HG02885 (cell line): ENCODE results near the gene SMIM23.
"Not testable (repeated sequence)": the region's sequence is repeated elsewhere in the genome, so short reads cannot be mapped to it uniquely, and the experiment has no call there.

ENCODE experiments used
- ATAC-seq: cut with Tn5 transposase; IDR thresholded peaks from one replicate; pipeline ENCODE4 v1.9.1; 2021; ENCODE audit warnings: mild to moderate bottlenecking; ENCODE audit not compliant: unreplicated experiment, poor library complexity

SMIM23 gene

DNA sequence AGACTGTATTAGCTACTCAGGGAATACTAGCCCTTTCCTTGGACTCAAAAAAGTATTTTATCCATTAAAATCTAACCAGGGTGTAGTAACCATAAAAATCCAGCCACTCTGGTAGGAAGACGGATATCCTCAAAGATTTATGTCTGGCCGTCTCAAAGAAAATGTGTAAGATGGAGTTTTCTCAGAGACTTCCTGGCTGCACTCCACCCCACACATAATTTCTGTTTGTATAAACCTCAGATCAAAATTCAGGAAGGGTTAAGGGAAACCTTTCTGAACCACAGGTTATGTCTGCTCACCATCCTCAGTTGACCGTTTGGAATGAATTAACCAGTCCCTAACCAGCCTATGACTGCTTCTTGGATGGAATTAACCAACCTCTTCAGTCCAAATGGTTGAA lies 13.8 kb upstream of the SMIM23 start:
- ATAC-seq = no peak

DNA sequence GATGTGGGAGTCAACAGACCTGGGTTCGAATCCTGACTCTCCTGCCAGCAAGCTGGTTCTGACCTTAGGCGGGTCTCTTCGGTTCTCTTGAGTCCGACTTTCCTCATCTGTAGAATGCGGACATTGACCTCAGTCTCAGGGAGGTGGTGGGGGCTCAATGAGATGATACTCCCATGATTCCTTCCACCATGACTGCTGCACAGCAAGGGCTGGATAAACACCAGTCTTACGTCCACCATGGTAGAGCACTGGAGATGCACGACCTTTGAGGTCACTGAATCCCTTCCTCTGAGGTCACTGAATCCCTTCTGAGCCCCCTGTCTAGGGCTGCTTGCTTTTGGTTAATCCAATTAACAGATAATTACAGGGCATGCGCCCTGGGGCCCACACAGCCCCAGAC lies 12.5 kb upstream of the SMIM23 start:
- no peak for ATAC-seq

- ATAC-seq = no peak
Observed at GRCh38 chr5:171774418-171774817, 11.2 kb upstream of the SMIM23 start.

DNA sequence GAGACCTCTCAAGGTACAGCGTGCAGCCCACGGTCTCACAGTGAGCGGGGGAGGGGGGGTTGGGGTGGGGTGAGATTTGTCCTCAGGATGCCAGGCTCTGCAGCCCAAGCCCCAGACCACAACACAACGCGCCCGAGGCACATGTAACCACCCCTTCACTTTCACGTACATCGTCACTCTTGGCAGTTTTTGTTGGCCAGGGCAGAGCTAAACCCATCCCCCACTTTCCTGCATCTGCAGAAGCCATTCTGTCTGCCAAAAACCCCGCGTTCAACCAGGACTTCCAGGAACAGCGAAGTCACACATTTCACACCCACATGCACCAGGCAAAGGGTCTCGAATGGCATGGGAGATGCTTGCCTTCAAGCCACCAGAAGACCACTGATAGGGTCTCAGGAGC lies 9.4 kb upstream of the SMIM23 start:
- ATAC-seq = no peak

GRCh38 chr5:171776770-171777759 lies 8.6 kb upstream of the SMIM23 start:
- no peak for ATAC-seq

DNA sequence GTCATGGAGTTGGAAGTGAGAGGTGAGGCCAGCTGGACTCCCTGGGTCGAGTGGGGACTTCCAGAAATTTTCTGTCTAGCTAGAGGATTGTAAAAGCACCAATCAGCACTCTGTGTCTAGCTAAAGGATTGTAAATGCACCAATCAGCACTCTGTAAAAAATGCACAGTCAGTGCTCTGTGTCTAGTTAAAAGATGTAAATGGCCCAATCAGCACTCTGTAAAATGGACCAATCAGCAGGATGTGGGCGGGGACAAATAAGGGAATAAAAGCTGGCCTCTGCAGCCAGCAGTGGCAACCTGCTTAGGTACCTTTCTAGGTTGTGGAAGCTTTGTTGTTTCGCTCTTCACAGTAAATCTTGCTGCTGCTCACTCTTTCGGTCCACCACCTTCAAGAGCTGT lies 3.9 kb upstream of the SMIM23 start:
- ATAC-seq = not testable (repeated sequence)

- ATAC-seq = no peak
Observed at GRCh38 chr5:171782332-171782966, 3.2 kb upstream of the SMIM23 start.

DNA sequence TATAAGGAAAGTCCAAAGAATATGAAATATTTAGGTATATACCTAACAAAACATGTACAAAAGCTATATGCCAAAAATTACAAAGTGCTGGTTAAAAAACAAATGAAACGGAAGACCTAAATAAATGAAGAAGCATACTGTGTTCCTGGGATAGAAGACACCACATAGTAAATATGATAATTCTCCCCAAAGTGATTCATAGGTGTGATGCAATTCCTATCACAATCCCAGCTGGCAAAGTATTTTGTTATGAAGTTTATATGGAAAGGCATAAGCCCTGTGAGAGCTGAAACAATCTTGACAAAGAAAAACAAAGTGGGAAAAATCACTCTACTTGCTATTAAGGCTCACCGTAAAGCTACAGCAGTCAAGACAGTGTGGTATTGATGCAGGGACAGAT lies 2.6 kb upstream of the SMIM23 start:
- no peak for ATAC-seq

DNA sequence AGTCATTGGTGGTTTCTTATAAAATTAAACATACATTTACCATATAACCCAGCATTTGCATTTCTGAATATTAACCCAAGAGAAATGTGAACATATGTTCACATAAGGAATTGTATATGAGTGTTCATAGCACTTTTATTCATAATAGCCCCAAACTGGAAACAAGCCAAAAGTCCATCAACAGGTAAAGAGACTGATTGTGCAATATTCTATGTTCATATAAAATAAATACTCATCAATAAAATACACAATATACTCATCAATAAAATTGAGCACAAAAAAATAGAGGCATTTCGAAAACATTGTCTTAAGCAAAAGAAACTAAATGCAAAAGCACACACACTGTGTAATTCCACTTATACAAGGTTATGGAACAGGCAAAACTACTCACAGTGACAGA lies 3.7 kb downstream of the SMIM23 start:
- ATAC-seq = no peak

GRCh38 chr5:171790408-171790807 lies 4.8 kb downstream of the SMIM23 start:
- ATAC-seq = no peak

GRCh38 chr5:171794470-171794960 lies 8.9 kb downstream of the SMIM23 start:
- ATAC-seq = no peak

- ATAC-seq = no peak
Observed at GRCh38 chr5:171795381-171795780, 9.8 kb downstream of the SMIM23 start.

- ATAC-seq = no peak
Observed at GRCh38 chr5:171796436-171796835, 10.8 kb downstream of the SMIM23 start.

DNA sequence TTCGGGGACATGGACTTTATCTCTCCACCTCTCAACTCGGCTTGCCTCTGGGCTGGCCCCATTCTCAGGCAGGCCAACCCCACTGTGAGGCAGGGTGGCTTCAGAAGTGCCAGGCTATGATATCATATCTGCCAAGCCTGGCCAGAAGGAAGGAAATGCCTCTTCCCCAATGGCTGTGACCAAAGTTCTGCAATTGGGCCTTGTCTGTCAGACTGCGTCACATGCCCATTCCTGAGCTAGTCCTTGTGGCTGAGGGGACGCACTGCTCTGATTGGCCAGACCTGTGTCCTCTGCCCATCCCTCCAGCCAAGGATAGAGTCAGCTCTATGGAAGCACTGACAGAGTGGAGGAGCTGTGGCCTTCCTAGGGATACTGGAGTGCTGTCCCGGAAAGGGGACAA lies 11.9 kb downstream of the SMIM23 start:
- no peak for ATAC-seq

- ATAC-seq = no peak
Observed at GRCh38 chr5:171798418-171798817, 12.8 kb downstream of the SMIM23 start.

- ATAC-seq = no peak
Observed at GRCh38 chr5:171801839-171802238, 16.2 kb downstream of the SMIM23 start.

DNA sequence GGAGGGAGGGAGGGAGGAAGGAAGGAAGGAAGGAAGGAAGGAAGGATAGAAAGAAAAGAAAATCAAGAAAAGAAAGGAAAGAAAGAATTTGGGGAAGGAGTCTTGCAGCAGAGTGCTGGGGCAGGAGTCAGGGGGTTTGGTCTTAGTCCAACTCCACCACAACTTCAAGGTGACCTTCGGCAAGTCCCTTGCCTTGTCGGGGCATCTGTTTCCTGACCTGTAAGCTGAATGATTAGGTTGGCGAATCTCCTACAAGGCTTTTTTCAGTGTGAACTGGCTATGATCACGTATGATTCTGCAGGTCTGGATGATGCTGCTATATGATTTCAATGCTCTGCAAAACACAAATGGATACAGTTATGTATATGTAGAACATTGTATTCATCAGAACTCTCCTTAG lies 20.1 kb downstream of the SMIM23 start:
- ATAC-seq = no peak

DNA sequence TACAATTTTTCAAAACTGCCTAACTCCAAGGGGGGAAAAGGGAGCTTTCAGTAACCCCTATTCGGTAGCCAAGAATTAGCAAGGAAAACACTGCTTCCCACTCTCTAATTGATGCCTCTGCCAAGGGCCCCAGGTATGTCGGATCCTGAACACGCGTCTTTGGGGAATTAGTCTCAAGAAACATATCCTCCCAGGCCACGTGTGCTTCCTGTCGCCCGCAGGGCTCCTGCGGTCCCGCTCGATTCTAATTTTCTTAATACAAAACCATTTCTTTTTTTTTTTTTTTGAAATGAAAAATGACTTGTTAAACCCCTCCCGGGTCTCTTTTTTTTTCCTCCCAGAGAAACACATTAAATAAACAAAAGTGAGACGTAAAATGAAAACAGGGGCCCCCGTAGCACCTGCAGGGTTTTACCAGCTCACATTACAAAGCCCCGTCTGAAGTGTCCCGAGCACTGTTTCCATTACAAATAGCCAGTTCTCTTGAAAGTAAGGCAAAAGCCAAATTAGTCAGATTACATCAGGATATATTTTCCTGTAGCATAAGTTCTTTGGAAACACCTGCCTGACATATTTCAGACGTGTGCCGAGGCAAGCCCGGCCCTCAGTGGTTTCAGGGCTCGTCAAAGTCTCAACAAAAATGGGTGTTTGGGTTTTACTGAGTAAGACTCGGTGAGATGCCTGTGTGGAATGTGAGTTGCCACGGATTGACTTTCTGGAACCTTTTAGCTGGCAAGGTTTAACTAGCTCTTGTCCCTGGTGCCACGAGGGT lies 21.5 kb downstream of the SMIM23 start:
- ATAC-seq = no peak

DNA sequence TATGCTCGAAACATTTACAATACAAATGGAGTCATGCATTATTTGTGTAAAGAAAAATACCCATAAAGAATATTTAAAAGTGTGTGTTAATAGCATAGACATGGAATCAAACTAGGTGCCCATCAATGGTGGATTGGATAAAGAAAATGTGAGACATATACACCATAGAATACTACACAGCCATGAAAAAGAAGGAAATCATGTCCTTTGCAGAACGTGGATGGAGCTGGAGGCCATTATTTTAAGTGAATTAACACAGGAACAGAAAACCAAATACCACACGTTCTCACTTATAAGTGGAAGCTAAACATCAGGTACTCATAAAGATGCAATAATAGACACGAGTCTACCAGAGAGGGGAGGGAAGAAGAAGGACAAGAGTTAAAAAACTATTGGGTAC lies 22.8 kb downstream of the SMIM23 start:
- ATAC-seq = no peak

DNA sequence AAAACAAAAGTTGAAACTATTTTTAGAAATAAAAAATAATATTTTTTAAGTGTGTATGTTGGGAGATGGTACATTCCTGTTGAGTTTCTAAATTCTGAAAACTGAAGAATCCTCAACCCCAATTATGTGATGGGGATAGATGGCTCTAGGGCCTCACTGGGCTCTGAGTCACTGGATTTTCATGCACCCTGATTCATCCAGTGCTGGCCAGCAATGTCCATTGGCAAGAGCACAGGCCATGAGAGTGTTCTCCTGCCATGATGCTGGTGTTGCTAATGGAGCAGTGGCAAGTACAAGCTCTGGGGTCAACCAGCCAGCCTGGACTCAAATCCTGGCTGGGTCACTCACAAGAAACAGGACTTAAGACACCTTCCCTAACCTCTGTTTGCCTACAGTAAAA lies 23.3 kb downstream of the SMIM23 start:
- no peak for ATAC-seq

- no peak for ATAC-seq
Observed at GRCh38 chr5:171810227-171810626, 24.6 kb downstream of the SMIM23 start.
